IgD-negative memory B cell (primary cell): ENCODE results near the gene TRIM17. TPM values are rescaled to one million over a fixed set of nuclear protein-coding genes. Genes with fewer than 3 reads are reported as not detected.

Source experiments
- H3K27ac Mint-ChIP-seq, 3 donors: one replicate each; pipeline ENCODE4 v1.8.0; 2020 to 2022; ENCODE audit warnings: mild to moderate bottlenecking in 3 of 3, mixed read lengths in 3 of 3, moderate library complexity in 1 of 3
- H3K27me3 Mint-ChIP-seq: one replicate; pipeline ENCODE4 v1.8.0; 2021; ENCODE audit warnings: mixed read lengths
- H3K36me3 Mint-ChIP-seq: one replicate; pipeline ENCODE4 v1.8.0; 2020; ENCODE audit warnings: mild to moderate bottlenecking, mixed read lengths
- H3K4me1 Mint-ChIP-seq, 3 donors: one replicate each; pipeline ENCODE4 v1.8.0; 2020 to 2022; ENCODE audit warnings: mixed read lengths in 3 of 3, mild to moderate bottlenecking in 1 of 3
- H3K4me3 Mint-ChIP-seq, 4 donors: one replicate each; pipeline ENCODE4 v1.8.0; 2020 to 2022; ENCODE audit warnings: mild to moderate bottlenecking in 4 of 4, mixed read lengths in 4 of 4, moderate library complexity in 3 of 4
- H3K9me3 Mint-ChIP-seq, 3 donors: one replicate each; pipeline ENCODE4 v1.8.0; 2020 to 2021; ENCODE audit warnings: mixed read lengths in 3 of 3, mild to moderate bottlenecking in 1 of 3
- polyA plus RNA-seq: library from polyadenylated mRNA; unstranded; fragments of 300-500 nt; fragmentation: Illumina TruSeq; gene quantifications from one replicate; pipeline ENCODE4 v1.2.3, GENCODE V29; 2021

TRIM17 gene
- polyA plus RNA-seq: not detected

- no peaks in the 10 kb centered on the region for H3K36me3 Mint-ChIP-seq
These were observed at the start of gene TRIM17 for GRCh38 chr1:228416217-228416933. Gene TRIM17 (minus strand): TSS chr1:228416861. CDS start chr1:228415072, 1,789 bp downstream.

GRCh38 chr1:228465571-228466146 lies 49.0 kb upstream of the TRIM17 start:
- H3K4me1 Mint-ChIP-seq: peaks cover 18 to 27% (median 21%) of the 10 kb centered on the region in 3 donors
- H3K9me3 Mint-ChIP-seq: no peaks in the 10 kb centered on the region
- H3K4me3 Mint-ChIP-seq: peak overlapping the region in 2 of 4 donors; percentile 64 to 98
- peaks cover 33% of the 10 kb centered on the region for H3K27me3 Mint-ChIP-seq
- H3K36me3 Mint-ChIP-seq: no peaks in the 10 kb centered on the region
- H3K27ac Mint-ChIP-seq: no peak overlapping the region

More at GRCh38 chr1:228416217-228416933, at the start of gene TRIM17:
- peaks cover 25% of the 10 kb centered on the region for H3K27me3 Mint-ChIP-seq
- peaks cover 0 to 5% (median 2%) of the 10 kb centered on the region in 3 donors for H3K4me1 Mint-ChIP-seq
- H3K4me3 Mint-ChIP-seq: peak within 1 kb of the TSS in 3 of 4 donors; percentile 46 to 79 (median 71)
- no peaks in the 10 kb centered on the region for H3K9me3 Mint-ChIP-seq
- no peak within 1 kb of the TSS for H3K27ac Mint-ChIP-seq

- peaks cover 18 to 27% (median 21%) of the 10 kb centered on the region in 3 donors for H3K4me1 Mint-ChIP-seq
- no peaks in the 10 kb centered on the region for H3K9me3 Mint-ChIP-seq
- H3K36me3 Mint-ChIP-seq: no peaks in the 10 kb centered on the region
- H3K27ac Mint-ChIP-seq: peak overlapping the region in 2 of 3 donors; percentile 4 to 91
- peak overlapping the region; percentile 81 to 98 (median 94) for H3K4me3 Mint-ChIP-seq
- peaks cover 33% of the 10 kb centered on the region for H3K27me3 Mint-ChIP-seq
These were observed 48.5 kb upstream of the TRIM17 start for GRCh38 chr1:228465141-228465540.

GRCh38 chr1:228464487-228464983 lies 47.9 kb upstream of the TRIM17 start:
- Mint-ChIP-seq H3K4me1 (peaks cover 18 to 27% (median 21%) of the 10 kb centered on the region in 3 donors), H3K27me3 (peaks cover 33% of the 10 kb centered on the region)

GRCh38 chr1:228463559-228464455 lies 47.1 kb upstream of the TRIM17 start:
- Mint-ChIP-seq H3K9me3 (no peaks in the 10 kb centered on the region), H3K36me3 (no peaks in the 10 kb centered on the region), H3K27me3 (peaks cover 28% of the 10 kb centered on the region), H3K27ac (peak overlapping the region; percentile 39 to 91 (median 81)), H3K4me3 (peak overlapping the region; percentile 81 to 98 (median 94)), H3K4me1 (peaks cover 20 to 27% (median 21%) of the 10 kb centered on the region in 3 donors)

More at GRCh38 chr1:228464487-228464983, 47.9 kb upstream of the TRIM17 start:
- Mint-ChIP-seq H3K9me3 (no peaks in the 10 kb centered on the region), H3K36me3 (no peaks in the 10 kb centered on the region), H3K27ac (peak overlapping the region in 2 of 3 donors; percentile 42 to 91), H3K4me3 (peak overlapping the region; percentile 81 to 98 (median 94))

GRCh38 chr1:228463009-228463558 lies 46.4 kb upstream of the TRIM17 start:
- H3K9me3 Mint-ChIP-seq: no peaks in the 10 kb centered on the region
- peak overlapping the region; percentile 81 to 98 (median 94) for H3K4me3 Mint-ChIP-seq
- peaks cover 21 to 27% (median 24%) of the 10 kb centered on the region in 3 donors for H3K4me1 Mint-ChIP-seq
- H3K27me3 Mint-ChIP-seq: peaks cover 23% of the 10 kb centered on the region
- H3K36me3 Mint-ChIP-seq: no peaks in the 10 kb centered on the region
- H3K27ac Mint-ChIP-seq: peak overlapping the region in 1 of 3 donors; percentile 91

GRCh38 chr1:228462560-228462959 lies 45.9 kb upstream of the TRIM17 start:
- H3K27me3 Mint-ChIP-seq: peaks cover 19% of the 10 kb centered on the region
- peak overlapping the region in 1 of 3 donors; percentile 91 for H3K27ac Mint-ChIP-seq
- H3K9me3 Mint-ChIP-seq: no peaks in the 10 kb centered on the region
- H3K4me1 Mint-ChIP-seq: peaks cover 26 to 29% (median 26%) of the 10 kb centered on the region in 3 donors
- H3K4me3 Mint-ChIP-seq: peak overlapping the region in 3 of 4 donors; percentile 3 to 98 (median 50)
- no peaks in the 10 kb centered on the region for H3K36me3 Mint-ChIP-seq

- H3K9me3 Mint-ChIP-seq: no peaks in the 10 kb centered on the region
- peaks cover 31 to 38% (median 31%) of the 10 kb centered on the region in 3 donors for H3K4me1 Mint-ChIP-seq
- H3K27ac Mint-ChIP-seq: peak overlapping the region in 1 of 3 donors; percentile 16
- peak overlapping the region in 3 of 4 donors; percentile 3 to 39 (median 27) for H3K4me3 Mint-ChIP-seq
- H3K27me3 Mint-ChIP-seq: peaks cover 12% of the 10 kb centered on the region
- no peaks in the 10 kb centered on the region for H3K36me3 Mint-ChIP-seq
These were observed 44.2 kb upstream of the TRIM17 start for GRCh38 chr1:228460821-228461220.

- peak overlapping the region; percentile 91 to 96 (median 94) for H3K4me3 Mint-ChIP-seq
- peaks cover 23 to 31% (median 27%) of the 10 kb centered on the region in 3 donors for H3K4me1 Mint-ChIP-seq
- peaks cover 5% of the 10 kb centered on the region for H3K27me3 Mint-ChIP-seq
- H3K27ac Mint-ChIP-seq: peak overlapping the region; percentile 97 to 100 (median 99)
- no peaks in the 10 kb centered on the region for H3K36me3 Mint-ChIP-seq
- no peaks in the 10 kb centered on the region for H3K9me3 Mint-ChIP-seq
These were observed 42.7 kb upstream of the TRIM17 start for GRCh38 chr1:228459091-228459993.

GRCh38 chr1:228457396-228458176 lies 40.9 kb upstream of the TRIM17 start:
- no peaks in the 10 kb centered on the region for H3K27me3 Mint-ChIP-seq
- no peaks in the 10 kb centered on the region for H3K9me3 Mint-ChIP-seq
- peak overlapping the region; percentile 97 to 100 (median 99) for H3K27ac Mint-ChIP-seq
- peaks cover 15 to 23% (median 20%) of the 10 kb centered on the region in 3 donors for H3K4me1 Mint-ChIP-seq
- peaks cover 1% of the 10 kb centered on the region for H3K36me3 Mint-ChIP-seq
- H3K4me3 Mint-ChIP-seq: peak overlapping the region; percentile 91 to 96 (median 94)

GRCh38 chr1:228457017-228457395 lies 40.3 kb upstream of the TRIM17 start:
- Mint-ChIP-seq H3K4me3 (peak overlapping the region; percentile 91 to 96 (median 94)), H3K36me3 (peaks cover 1% of the 10 kb centered on the region), H3K27me3 (no peaks in the 10 kb centered on the region), H3K9me3 (no peaks in the 10 kb centered on the region), H3K4me1 (peaks cover 15 to 21% (median 20%) of the 10 kb centered on the region in 3 donors), H3K27ac (peak overlapping the region; percentile 97 to 100 (median 99))

- Mint-ChIP-seq H3K27me3 (no peaks in the 10 kb centered on the region), H3K4me3 (peak overlapping the region; percentile 91 to 96 (median 94)), H3K4me1 (peaks cover 15 to 21% (median 20%) of the 10 kb centered on the region in 3 donors), H3K9me3 (no peaks in the 10 kb centered on the region), H3K27ac (peak overlapping the region in 2 of 3 donors; percentile 97 to 99), H3K36me3 (peaks cover 1% of the 10 kb centered on the region)
These were observed 39.8 kb upstream of the TRIM17 start for GRCh38 chr1:228456252-228457016.
